IPS-15b (cell line): ENCODE results near the gene PADI1.

Source experiments
- H3K27me3 ChIP-seq: one replicate; pipeline ENCODE4 v1.6.1; 2013; ENCODE audit warnings: low read length; ENCODE audit not compliant: control insufficient read depth, insufficient read depth
- H3K36me3 ChIP-seq: one replicate; pipeline ENCODE4 v1.6.1; 2013; ENCODE audit warnings: low read length; ENCODE audit not compliant: control insufficient read depth, insufficient read depth
- H3K4me1 ChIP-seq: one replicate; pipeline ENCODE4 v1.6.1; 2013; ENCODE audit warnings: mild to moderate bottlenecking, low read length; ENCODE audit not compliant: control insufficient read depth, insufficient read depth
- H3K4me3 ChIP-seq: one replicate; pipeline ENCODE4 v1.5.1; 2013; ENCODE audit warnings: low read depth, low read length
- H3K9ac ChIP-seq: one replicate; pipeline ENCODE4 v1.6.1; 2013; ENCODE audit warnings: low read depth, mild to moderate bottlenecking, low read length
- H3K9me3 ChIP-seq: one replicate; pipeline ENCODE4 v1.6.1; 2013; ENCODE audit warnings: mild to moderate bottlenecking, low read length; ENCODE audit not compliant: control insufficient read depth, insufficient read depth

The PADI1 gene

DNA sequence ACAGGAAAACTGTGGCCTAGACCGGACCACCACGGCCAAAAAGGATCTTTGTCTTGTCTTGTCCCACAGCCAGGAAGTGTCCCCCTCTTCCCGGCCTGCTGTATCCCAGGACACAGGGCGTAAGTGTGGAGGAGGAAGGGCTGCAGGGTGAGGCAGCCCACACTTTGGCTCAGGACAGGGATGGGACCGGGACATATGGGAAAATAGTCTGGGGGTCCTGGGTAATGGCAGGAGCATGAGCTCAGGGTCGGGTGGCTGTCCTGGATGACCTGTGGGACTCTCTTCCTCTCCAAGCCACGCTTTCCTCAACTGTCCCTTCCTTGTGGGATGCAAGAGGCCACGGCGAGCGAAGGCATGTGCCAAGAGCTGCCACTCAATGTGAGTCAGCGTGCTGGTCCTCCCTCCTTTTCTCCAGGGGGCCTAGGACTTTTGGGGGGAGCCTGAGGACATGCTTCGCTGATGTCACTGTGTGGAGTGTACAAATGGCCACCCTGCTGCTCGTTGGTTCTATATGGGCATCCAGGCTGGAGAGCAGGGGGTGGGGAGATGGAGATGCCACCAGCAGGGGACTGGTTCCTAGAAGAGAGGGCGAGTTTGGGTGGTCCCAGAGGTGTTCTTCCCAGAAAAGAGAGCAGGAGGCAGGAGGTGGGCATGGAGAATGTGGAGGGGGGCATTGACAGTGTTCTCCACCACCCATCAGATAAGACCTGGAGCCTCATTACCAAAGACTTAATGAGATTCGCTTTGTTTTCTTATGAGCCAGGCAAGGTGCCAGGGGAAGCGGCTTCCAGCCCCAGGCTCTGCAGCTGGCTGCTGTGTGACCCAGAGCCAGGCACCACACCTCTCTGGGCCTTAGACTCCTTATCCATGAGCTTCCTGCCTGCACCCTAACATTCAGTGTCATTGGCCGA is 11.5 kb upstream of the PADI1 start:
- Histone ChIP-seq H3K4me3 (no peak overlapping the region), H3K27me3 (no peaks in the 10 kb centered on the region), H3K9me3 (no peaks in the 10 kb centered on the region), H3K36me3 (no peaks in the 10 kb centered on the region), H3K4me1 (no peaks in the 10 kb centered on the region), H3K9ac (no peak overlapping the region)

GRCh38 chr1:17194133-17194475 is 10.8 kb upstream of the PADI1 start:
- no peaks in the 10 kb centered on the region for H3K4me1 ChIP-seq
- no peak overlapping the region for H3K4me3 ChIP-seq
- no peak overlapping the region for H3K9ac ChIP-seq

GRCh38 chr1:17194615-17195528 is 10.1 kb upstream of the PADI1 start:
- Histone ChIP-seq H3K4me3 (no peak overlapping the region), H3K9me3 (no peaks in the 10 kb centered on the region), H3K4me1 (no peaks in the 10 kb centered on the region), H3K9ac (no peak overlapping the region), H3K27me3 (no peaks in the 10 kb centered on the region), H3K36me3 (no peaks in the 10 kb centered on the region)

More at GRCh38 chr1:17194133-17194475, 10.8 kb upstream of the PADI1 start:
- H3K27me3 ChIP-seq, result no peaks in the 10 kb centered on the region
- H3K9me3 ChIP-seq, result no peaks in the 10 kb centered on the region
- H3K36me3 ChIP-seq, result no peaks in the 10 kb centered on the region

DNA sequence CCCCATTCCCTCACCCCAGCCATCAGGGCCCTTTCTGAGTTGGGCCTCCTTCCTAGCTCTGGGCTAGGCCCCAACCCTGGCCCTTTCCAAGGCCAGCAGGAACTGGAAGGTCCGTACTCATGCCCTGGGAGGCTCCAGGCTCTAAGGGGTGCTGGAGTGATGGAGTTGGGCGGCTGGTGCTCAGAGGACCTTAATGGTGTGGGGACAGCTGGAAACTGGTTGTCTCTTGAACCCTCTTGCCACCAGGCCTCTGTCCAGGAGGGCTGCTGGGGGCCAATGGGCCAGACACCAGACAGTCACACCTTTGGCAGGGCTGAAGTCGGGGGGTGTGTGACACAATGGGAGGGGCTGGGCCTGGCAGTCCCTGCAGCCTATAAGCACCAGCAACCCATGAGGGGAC is 9.2 kb upstream of the PADI1 start:
- Histone ChIP-seq H3K4me3 (no peak overlapping the region), H3K36me3 (no peaks in the 10 kb centered on the region), H3K9me3 (no peaks in the 10 kb centered on the region), H3K4me1 (no peaks in the 10 kb centered on the region), H3K27me3 (no peaks in the 10 kb centered on the region), H3K9ac (no peak overlapping the region)

- Histone ChIP-seq H3K9ac (no peak overlapping the region), H3K4me1 (no peaks in the 10 kb centered on the region), H3K9me3 (no peaks in the 10 kb centered on the region)
Observed at GRCh38 chr1:17196496-17197185, 8.3 kb upstream of the PADI1 start.

DNA sequence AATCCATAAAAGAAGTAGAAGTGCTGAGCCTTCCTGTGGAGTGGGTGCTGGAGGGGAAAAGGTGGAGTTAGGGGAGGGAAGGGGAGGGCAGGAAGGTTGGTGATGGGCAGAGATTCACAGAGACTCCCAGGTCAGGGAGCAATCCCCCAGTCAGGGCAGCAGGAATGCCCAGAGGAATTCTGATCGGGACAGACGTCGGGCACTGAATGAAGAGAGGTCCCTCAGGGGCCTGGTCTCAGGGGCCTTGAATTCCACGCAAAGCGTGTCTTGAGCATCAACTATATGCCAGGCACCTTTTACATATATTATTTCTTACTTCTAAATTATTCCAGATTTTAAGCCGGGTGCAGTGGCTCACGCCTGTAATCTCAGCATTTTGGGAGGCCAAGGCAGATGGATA is 7.2 kb upstream of the PADI1 start:
- H3K27me3 ChIP-seq, result no peaks in the 10 kb centered on the region
- no peaks in the 10 kb centered on the region for H3K9me3 ChIP-seq
- H3K4me3 ChIP-seq, result no peak overlapping the region
- H3K4me1 ChIP-seq, result no peaks in the 10 kb centered on the region
- no peaks in the 10 kb centered on the region for H3K36me3 ChIP-seq
- no peak overlapping the region for H3K9ac ChIP-seq

More at GRCh38 chr1:17196496-17197185, 8.3 kb upstream of the PADI1 start:
- Histone ChIP-seq H3K36me3 (no peaks in the 10 kb centered on the region), H3K27me3 (no peaks in the 10 kb centered on the region), H3K4me3 (no peak overlapping the region)

DNA sequence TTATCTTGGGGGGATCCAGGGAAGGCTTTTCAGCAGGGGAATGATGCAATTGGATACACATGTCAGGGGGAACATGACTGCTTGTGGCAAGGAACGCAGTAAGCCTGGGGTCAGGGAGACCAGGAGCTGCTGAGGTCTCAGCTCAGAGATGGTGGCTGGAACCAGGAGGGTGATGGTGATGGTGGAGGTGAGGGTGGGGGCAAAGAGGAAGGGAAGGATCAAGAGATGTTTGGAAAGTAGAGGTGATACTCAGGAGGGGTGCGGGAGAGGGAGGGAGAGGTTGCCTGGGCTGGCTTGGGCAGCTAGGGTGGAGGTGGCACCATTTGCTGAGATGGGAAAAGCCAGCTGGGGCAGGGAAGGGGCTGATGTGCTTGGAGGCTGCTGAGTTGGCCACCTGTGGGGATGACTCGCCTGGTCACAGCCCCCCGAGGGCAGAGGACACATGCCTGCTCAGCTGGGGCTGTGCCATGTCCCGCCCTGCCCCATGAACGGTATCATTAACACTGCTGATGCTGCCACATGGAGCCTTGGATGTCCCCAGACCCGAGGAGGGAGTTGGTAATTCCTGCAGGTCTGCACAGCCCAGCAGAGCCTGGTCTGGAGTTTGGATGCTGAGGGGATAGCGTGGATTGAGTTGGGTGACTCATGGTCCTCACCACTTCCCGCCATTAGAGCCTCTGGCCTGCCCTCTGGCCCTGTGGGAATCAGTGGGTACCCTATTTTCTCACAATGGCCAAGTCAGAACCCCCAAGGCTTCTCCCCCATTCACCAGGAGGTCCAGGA is 6.3 kb upstream of the PADI1 start:
- H3K4me1 ChIP-seq, result no peaks in the 10 kb centered on the region
- H3K36me3 ChIP-seq, result no peaks in the 10 kb centered on the region
- H3K9me3 ChIP-seq, result no peaks in the 10 kb centered on the region
- no peaks in the 10 kb centered on the region for H3K27me3 ChIP-seq
- H3K9ac ChIP-seq, result no peak overlapping the region
- no peak overlapping the region for H3K4me3 ChIP-seq

DNA sequence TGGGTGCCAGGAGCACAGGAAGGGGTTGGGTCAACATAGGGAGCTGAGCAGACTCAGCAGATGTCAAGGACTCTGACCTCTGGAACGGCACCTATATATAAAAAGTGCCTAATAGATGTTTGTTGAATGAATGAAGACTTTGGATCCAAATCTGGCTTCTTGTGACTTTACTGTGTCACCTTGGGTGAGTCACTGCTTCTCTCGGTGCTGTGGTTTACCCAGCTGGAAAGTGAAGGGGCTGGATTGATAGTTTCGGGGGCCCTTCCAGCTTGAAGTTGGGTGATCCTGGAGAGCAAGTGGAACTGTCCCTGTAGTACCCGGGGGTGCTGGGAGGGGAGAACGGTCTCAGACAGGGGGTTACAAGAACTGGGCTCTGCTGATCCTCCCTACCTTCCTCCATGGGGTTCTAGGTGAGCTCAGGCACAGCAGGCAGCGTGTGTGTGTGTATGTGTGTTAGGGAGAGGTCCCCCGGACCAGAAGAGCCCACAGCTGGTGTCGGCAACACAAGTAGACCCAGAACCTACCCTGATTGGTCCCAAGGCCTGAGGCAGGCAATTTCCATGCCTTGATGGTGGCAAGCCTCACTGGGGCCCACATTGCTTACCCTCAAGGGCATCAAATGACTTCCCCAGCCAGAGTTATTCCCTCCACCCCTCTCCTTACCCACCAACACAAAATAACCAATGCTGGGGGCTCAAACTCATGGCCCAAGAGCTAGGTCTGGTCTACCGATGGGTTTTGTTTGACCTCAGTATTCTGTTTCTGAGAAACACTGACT is 5.5 kb upstream of the PADI1 start:
- Histone ChIP-seq H3K36me3 (no peaks in the 10 kb centered on the region), H3K9ac (no peak overlapping the region), H3K4me1 (no peaks in the 10 kb centered on the region), H3K4me3 (no peak overlapping the region), H3K27me3 (no peaks in the 10 kb centered on the region), H3K9me3 (no peaks in the 10 kb centered on the region)

DNA sequence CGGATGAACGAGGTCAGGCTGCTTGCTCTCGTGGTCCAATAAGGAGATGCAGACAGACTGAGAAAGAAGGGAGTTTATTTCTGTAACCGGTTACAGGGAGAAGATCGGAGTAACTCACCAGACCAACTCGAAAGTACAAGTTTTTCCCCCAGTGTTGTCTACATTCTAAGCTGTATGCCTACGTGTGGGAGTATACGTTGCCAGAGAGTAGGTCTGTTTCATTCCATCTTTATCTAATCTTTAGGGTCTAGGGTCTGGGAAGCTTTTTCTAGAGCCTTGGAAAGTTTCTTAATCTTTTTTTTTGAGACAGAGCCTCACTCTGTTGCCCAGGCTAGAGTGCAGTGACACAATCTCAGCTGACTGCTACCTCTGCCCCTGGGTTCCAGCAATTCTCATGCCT is 4.7 kb upstream of the PADI1 start:
- no peaks in the 10 kb centered on the region for H3K36me3 ChIP-seq
- H3K4me3 ChIP-seq, result no peak overlapping the region
- H3K27me3 ChIP-seq, result no peaks in the 10 kb centered on the region
- no peak overlapping the region for H3K9ac ChIP-seq
- H3K9me3 ChIP-seq, result no peaks in the 10 kb centered on the region
- no peaks in the 10 kb centered on the region for H3K4me1 ChIP-seq

DNA sequence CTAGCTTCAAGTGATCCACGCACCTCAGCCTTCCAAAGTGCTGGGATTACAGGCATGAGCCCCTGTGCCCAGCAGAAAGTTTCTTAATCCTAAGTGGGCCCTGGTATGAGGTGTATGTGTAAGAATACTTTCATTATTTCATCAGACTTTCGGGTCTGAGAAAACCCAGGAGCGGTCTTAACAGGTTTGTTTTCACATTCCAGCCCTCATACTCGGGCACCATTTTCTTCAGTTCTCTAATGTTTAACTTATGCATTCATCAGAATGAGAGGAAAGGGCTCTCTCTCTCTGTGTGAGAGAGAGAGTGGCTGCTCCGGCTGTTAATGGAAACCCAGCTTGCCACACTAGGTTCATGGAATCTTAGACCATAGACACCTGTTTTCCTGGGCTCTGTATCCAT is 4.2 kb upstream of the PADI1 start:
- H3K9ac ChIP-seq, result no peak overlapping the region
- H3K4me1 ChIP-seq, result no peaks in the 10 kb centered on the region
- H3K36me3 ChIP-seq, result no peaks in the 10 kb centered on the region
- H3K9me3 ChIP-seq, result no peaks in the 10 kb centered on the region
- no peaks in the 10 kb centered on the region for H3K27me3 ChIP-seq
- no peak overlapping the region for H3K4me3 ChIP-seq
